ENCODE data around the gene PRKAG1.
"Not testable (repeated sequence)": the region's sequence is repeated elsewhere in the genome, so short reads cannot be mapped to it uniquely, and the experiment has no call there.

PRKAG1 gene

GRCh38 chr12:49018261-49019119 is at the start of gene PRKAG1:
PRKAG1 (minus strand) TSS chr12:49018776; CDS start chr12:49018740, 36 bp downstream.
- H3K9ac ChIP-seq (ENCODE audit: low read length), result peak within 1 kb of the TSS; percentile 91
- peaks cover 7% of the 10 kb centered on the region for H3K4me1 ChIP-seq (ENCODE audit: control insufficient read depth, insufficient read depth, low read length)
- H3K27me3 ChIP-seq (ENCODE audit: control insufficient read depth, insufficient read depth, low read length), result no peaks in the 10 kb centered on the region
- peaks cover 21% of the 10 kb centered on the region for H3K36me3 ChIP-seq (ENCODE audit: control insufficient read depth, insufficient read depth, low read length)
- peak within 1 kb of the TSS; percentile 96 for H3K27ac ChIP-seq (ENCODE audit: low read depth, low read length)
- H3K4me3 ChIP-seq (ENCODE audit: low read length), result peak within 1 kb of the TSS; percentile 89

- H3K36me3 ChIP-seq (ENCODE audit: control insufficient read depth, insufficient read depth, low read length), result no peaks in the 10 kb centered on the region
- H3K9ac ChIP-seq (ENCODE audit: low read length), result no peak overlapping the region
- H3K27ac ChIP-seq (ENCODE audit: low read depth, low read length), result no peak overlapping the region
- H3K4me1 ChIP-seq (ENCODE audit: control insufficient read depth, insufficient read depth, low read length), result peaks cover 9% of the 10 kb centered on the region
- H3K4me3 ChIP-seq (ENCODE audit: low read length), result no peak overlapping the region
- no peaks in the 10 kb centered on the region for H3K27me3 ChIP-seq (ENCODE audit: control insufficient read depth, insufficient read depth, low read length)
Measured at GRCh38 chr12:49066120-49066519, 47.5 kb upstream of the PRKAG1 start.

GRCh38 chr12:49064767-49065152 is 46.2 kb upstream of the PRKAG1 start:
- Histone ChIP-seq H3K4me1 (ENCODE audit: control insufficient read depth, insufficient read depth, low read length) (peaks cover 6% of the 10 kb centered on the region), H3K27ac (ENCODE audit: low read depth, low read length) (no peak overlapping the region), H3K4me3 (ENCODE audit: low read length) (no peak overlapping the region), H3K36me3 (ENCODE audit: control insufficient read depth, insufficient read depth, low read length) (no peaks in the 10 kb centered on the region), H3K27me3 (ENCODE audit: control insufficient read depth, insufficient read depth, low read length) (no peaks in the 10 kb centered on the region), H3K9ac (ENCODE audit: low read length) (no peak overlapping the region)

GRCh38 chr12:49061916-49062315 is 43.3 kb upstream of the PRKAG1 start:
- H3K27me3 ChIP-seq (ENCODE audit: control insufficient read depth, insufficient read depth, low read length); H3K9ac ChIP-seq (ENCODE audit: low read length); H3K36me3 ChIP-seq (ENCODE audit: control insufficient read depth, insufficient read depth, low read length); H3K27ac ChIP-seq (ENCODE audit: low read depth, low read length); H3K4me3 ChIP-seq (ENCODE audit: low read length): not testable (repeated sequence)
- peaks cover 18% of the 10 kb centered on the region for H3K4me1 ChIP-seq (ENCODE audit: control insufficient read depth, insufficient read depth, low read length)

- Histone ChIP-seq H3K4me1 (ENCODE audit: control insufficient read depth, insufficient read depth, low read length) (peaks cover 25% of the 10 kb centered on the region), H3K4me3 (ENCODE audit: low read length) (peak overlapping the region; percentile 96), H3K36me3 (ENCODE audit: control insufficient read depth, insufficient read depth, low read length) (no peaks in the 10 kb centered on the region), H3K27me3 (ENCODE audit: control insufficient read depth, insufficient read depth, low read length) (no peaks in the 10 kb centered on the region), H3K27ac (ENCODE audit: low read depth, low read length) (peak overlapping the region; percentile 98), H3K9ac (ENCODE audit: low read length) (peak overlapping the region; percentile 82)
Measured at GRCh38 chr12:49061157-49061650, 42.6 kb upstream of the PRKAG1 start.

- Histone ChIP-seq H3K9ac (ENCODE audit: low read length) (peak within 1 kb of the TSS; percentile 82), H3K27ac (ENCODE audit: low read depth, low read length) (peak within 1 kb of the TSS; percentile 98), H3K27me3 (ENCODE audit: control insufficient read depth, insufficient read depth, low read length) (no peaks in the 10 kb centered on the region), H3K36me3 (ENCODE audit: control insufficient read depth, insufficient read depth, low read length) (no peaks in the 10 kb centered on the region), H3K4me1 (ENCODE audit: control insufficient read depth, insufficient read depth, low read length) (peaks cover 32% of the 10 kb centered on the region), H3K4me3 (ENCODE audit: low read length) (peak within 1 kb of the TSS; percentile 96)
Measured at GRCh38 chr12:49060237-49061156, 41.9 kb upstream of the PRKAG1 start, which contains the start of gene KMT2D. KMT2D (minus strand) TSS chr12:49060794; CDS start chr12:49055324, 5,470 bp downstream.

GRCh38 chr12:49059299-49060171 is 41.0 kb upstream of the PRKAG1 start:
- H3K36me3 ChIP-seq (ENCODE audit: control insufficient read depth, insufficient read depth, low read length), result peaks cover 5% of the 10 kb centered on the region
- peak overlapping the region; percentile 96 for H3K4me3 ChIP-seq (ENCODE audit: low read length)
- peak overlapping the region; percentile 82 for H3K9ac ChIP-seq (ENCODE audit: low read length)
- H3K27ac ChIP-seq (ENCODE audit: low read depth, low read length), result peak overlapping the region; percentile 98
- H3K4me1 ChIP-seq (ENCODE audit: control insufficient read depth, insufficient read depth, low read length), result peaks cover 33% of the 10 kb centered on the region
- no peaks in the 10 kb centered on the region for H3K27me3 ChIP-seq (ENCODE audit: control insufficient read depth, insufficient read depth, low read length)

GRCh38 chr12:49059045-49059298 is 40.4 kb upstream of the PRKAG1 start:
- Histone ChIP-seq H3K9ac (ENCODE audit: low read length) (peak overlapping the region; percentile 82), H3K4me3 (ENCODE audit: low read length) (peak overlapping the region; percentile 96), H3K36me3 (ENCODE audit: control insufficient read depth, insufficient read depth, low read length) (peaks cover 8% of the 10 kb centered on the region), H3K27me3 (ENCODE audit: control insufficient read depth, insufficient read depth, low read length) (no peaks in the 10 kb centered on the region), H3K27ac (ENCODE audit: low read depth, low read length) (no peak overlapping the region), H3K4me1 (ENCODE audit: control insufficient read depth, insufficient read depth, low read length) (peaks cover 33% of the 10 kb centered on the region)

- H3K36me3 ChIP-seq (ENCODE audit: control insufficient read depth, insufficient read depth, low read length), result peaks cover 13% of the 10 kb centered on the region
- peak overlapping the region; percentile 82 for H3K9ac ChIP-seq (ENCODE audit: low read length)
- H3K4me1 ChIP-seq (ENCODE audit: control insufficient read depth, insufficient read depth, low read length), result peaks cover 33% of the 10 kb centered on the region
- no peak overlapping the region for H3K27ac ChIP-seq (ENCODE audit: low read depth, low read length)
- peak overlapping the region; percentile 96 for H3K4me3 ChIP-seq (ENCODE audit: low read length)
- no peaks in the 10 kb centered on the region for H3K27me3 ChIP-seq (ENCODE audit: control insufficient read depth, insufficient read depth, low read length)
Measured at GRCh38 chr12:49058366-49059044, 39.9 kb upstream of the PRKAG1 start.

GRCh38 chr12:49057888-49058287 is 39.3 kb upstream of the PRKAG1 start:
- no peak overlapping the region for H3K27ac ChIP-seq (ENCODE audit: low read depth, low read length)

GRCh38 chr12:49055978-49056754 is 37.6 kb upstream of the PRKAG1 start:
- Histone ChIP-seq H3K4me3 (ENCODE audit: low read length) (peak overlapping the region; percentile 96), H3K27me3 (ENCODE audit: control insufficient read depth, insufficient read depth, low read length) (no peaks in the 10 kb centered on the region), H3K9ac (ENCODE audit: low read length) (no peak overlapping the region), H3K36me3 (ENCODE audit: control insufficient read depth, insufficient read depth, low read length) (peaks cover 35% of the 10 kb centered on the region), H3K27ac (ENCODE audit: low read depth, low read length) (no peak overlapping the region), H3K4me1 (ENCODE audit: control insufficient read depth, insufficient read depth, low read length) (peaks cover 32% of the 10 kb centered on the region)

More at GRCh38 chr12:49057888-49058287, 39.3 kb upstream of the PRKAG1 start:
- no peaks in the 10 kb centered on the region for H3K27me3 ChIP-seq (ENCODE audit: control insufficient read depth, insufficient read depth, low read length)
- H3K9ac ChIP-seq (ENCODE audit: low read length), result peak overlapping the region; percentile 82
- H3K36me3 ChIP-seq (ENCODE audit: control insufficient read depth, insufficient read depth, low read length), result peaks cover 19% of the 10 kb centered on the region
- H3K4me1 ChIP-seq (ENCODE audit: control insufficient read depth, insufficient read depth, low read length), result peaks cover 33% of the 10 kb centered on the region
- H3K4me3 ChIP-seq (ENCODE audit: low read length), result peak overlapping the region; percentile 96
